Measurements from ENCODE around the gene DUSP15.

DNA sequence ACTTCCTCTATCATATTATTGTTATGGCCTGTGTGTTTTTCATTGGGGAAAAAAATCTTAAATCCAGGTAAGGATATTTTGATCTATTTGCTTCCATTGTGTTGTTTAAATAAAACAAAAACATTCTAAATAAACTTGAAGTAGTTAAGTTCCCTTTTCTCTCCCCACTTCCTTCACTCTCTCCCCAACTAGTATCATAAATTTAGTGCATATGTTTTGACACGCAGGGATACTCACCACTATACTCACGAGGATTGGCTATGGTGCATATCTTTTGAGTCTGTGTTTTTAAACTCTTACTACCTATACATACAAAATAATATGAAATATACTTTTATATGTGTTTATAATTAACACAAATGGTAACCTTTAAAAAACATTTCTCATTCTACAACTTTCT, 5.3 kb upstream of the DUSP15 start:
- TF ChIP-seq, protein P1, sequence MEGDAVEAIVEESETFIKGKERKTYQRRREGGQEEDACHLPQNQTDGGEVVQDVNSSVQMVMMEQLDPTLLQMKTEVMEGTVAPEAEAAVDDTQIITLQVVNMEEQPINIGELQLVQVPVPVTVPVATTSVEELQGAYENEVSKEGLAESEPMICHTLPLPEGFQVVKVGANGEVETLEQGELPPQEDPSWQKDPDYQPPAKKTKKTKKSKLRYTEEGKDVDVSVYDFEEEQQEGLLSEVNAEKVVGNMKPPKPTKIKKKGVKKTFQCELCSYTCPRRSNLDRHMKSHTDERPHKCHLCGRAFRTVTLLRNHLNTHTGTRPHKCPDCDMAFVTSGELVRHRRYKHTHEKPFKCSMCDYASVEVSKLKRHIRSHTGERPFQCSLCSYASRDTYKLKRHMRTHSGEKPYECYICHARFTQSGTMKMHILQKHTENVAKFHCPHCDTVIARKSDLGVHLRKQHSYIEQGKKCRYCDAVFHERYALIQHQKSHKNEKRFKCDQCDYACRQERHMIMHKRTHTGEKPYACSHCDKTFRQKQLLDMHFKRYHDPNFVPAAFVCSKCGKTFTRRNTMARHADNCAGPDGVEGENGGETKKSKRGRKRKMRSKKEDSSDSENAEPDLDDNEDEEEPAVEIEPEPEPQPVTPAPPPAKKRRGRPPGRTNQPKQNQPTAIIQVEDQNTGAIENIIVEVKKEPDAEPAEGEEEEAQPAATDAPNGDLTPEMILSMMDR (conservative IDR thresholded peaks at IDR 0.05; ENCODE audit: low read depth, low read length): no peak
- TF ChIP-seq NFE2L2 (IDR thresholded peaks at IDR 0.05; ENCODE audit: low read depth, low read length) (no peak), RAD21 (IDR thresholded peaks at IDR 0.05; ENCODE audit: low read length) (no peak)
